ENCODE results near the gene CDK14. TPM values are rescaled to one million over a fixed set of nuclear protein-coding genes. Genes with fewer than 3 reads are reported as not detected.

CDK14 gene
- total RNA-seq, 2 donors from 2014 or later = 8.7 to 13.4 TPM

DNA sequence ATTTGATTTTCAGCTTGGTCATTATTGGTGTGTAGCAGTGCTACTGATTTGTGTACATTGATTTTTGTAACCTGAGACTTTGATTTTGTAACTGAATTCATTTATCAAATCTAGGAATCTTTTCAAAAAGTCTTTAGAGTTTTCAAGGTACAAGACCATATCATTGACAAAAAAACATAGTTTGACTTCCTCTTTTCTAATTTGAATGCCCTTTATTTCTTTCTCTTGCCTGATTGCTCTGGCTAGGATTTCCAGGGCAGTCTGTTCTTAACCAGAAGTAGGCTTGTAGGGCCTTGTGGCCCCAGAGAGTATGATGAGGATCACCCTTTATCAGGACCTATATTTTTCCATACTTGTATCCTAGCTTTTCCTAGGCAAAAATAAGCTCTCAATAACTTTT, 433.6 kb downstream of the CDK14 start:
- DNase-seq = no peak
- no peak overlapping the region for H3K27ac Mint-ChIP-seq
- no peaks in the 10 kb centered on the region for H3K9me3 ChIP-seq (ENCODE audit: control insufficient read depth, low read length)
- H3K36me3 Mint-ChIP-seq (ENCODE audit: low read depth) = no peaks in the 10 kb centered on the region
- H3K36me3 ChIP-seq (ENCODE audit: control insufficient read depth, insufficient read depth, low read length) = no peaks in the 10 kb centered on the region
- H3K4me3 ChIP-seq (ENCODE audit: low read length) = no peak overlapping the region
- peaks cover 10% of the 10 kb centered on the region for H3K4me1 Mint-ChIP-seq
- H3K27ac ChIP-seq (ENCODE audit: low read depth, low read length) = no peak overlapping the region
- H3K9me3 Mint-ChIP-seq = peaks cover 2% of the 10 kb centered on the region
- no peaks in the 10 kb centered on the region for H3K4me1 ChIP-seq (ENCODE audit: control insufficient read depth, insufficient read depth, low read length)
- H3K9ac ChIP-seq (ENCODE audit: extremely low read depth, low read length, poor library complexity, severe bottlenecking) = no peak overlapping the region
- H3K27me3 ChIP-seq (ENCODE audit: control insufficient read depth, insufficient read depth, low read length, poor library complexity, severe bottlenecking) = no peaks in the 10 kb centered on the region
- TF ChIP-seq, protein P1, sequence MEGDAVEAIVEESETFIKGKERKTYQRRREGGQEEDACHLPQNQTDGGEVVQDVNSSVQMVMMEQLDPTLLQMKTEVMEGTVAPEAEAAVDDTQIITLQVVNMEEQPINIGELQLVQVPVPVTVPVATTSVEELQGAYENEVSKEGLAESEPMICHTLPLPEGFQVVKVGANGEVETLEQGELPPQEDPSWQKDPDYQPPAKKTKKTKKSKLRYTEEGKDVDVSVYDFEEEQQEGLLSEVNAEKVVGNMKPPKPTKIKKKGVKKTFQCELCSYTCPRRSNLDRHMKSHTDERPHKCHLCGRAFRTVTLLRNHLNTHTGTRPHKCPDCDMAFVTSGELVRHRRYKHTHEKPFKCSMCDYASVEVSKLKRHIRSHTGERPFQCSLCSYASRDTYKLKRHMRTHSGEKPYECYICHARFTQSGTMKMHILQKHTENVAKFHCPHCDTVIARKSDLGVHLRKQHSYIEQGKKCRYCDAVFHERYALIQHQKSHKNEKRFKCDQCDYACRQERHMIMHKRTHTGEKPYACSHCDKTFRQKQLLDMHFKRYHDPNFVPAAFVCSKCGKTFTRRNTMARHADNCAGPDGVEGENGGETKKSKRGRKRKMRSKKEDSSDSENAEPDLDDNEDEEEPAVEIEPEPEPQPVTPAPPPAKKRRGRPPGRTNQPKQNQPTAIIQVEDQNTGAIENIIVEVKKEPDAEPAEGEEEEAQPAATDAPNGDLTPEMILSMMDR (conservative IDR thresholded peaks at IDR 0.05) = no peak
- no peak overlapping the region for H3K4me3 Mint-ChIP-seq
- H3K27me3 Mint-ChIP-seq (ENCODE audit: insufficient read depth) = peaks cover 9% of the 10 kb centered on the region

DNA sequence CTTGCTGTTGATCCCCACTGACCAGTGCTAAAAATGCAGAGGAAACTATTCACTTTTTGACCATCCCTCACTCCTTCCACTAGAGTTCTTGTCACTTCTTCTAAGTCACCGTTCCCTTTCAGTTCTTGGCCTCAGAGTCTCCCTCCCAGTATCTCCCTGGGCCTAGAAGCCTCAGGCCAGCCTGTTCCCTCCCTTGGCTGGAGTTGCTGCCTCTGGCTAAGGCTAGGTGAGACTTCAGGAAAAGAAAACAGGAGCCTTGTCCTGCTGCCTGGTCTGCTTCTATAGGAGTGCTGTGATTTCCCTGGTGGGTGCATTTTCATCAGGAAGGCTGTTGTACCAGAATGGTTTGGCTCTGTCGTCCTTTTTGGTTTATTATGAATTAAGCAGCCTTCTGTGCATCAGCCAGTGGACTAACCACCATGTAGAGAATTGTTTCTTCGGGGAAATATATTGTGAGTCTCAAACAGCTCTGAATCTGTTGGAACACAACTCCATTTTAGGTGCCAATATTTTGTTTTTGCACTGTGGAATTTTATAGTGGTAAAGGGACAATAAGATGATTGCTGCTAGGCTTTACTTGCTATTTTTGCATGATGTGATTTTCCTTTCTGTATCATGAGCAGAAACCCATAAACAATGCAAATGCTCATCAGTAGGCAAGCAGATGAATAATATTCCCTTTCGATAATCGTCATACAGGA, 434.7 kb downstream of the CDK14 start:
- no peaks in the 10 kb centered on the region for H3K9me3 ChIP-seq (ENCODE audit: control insufficient read depth, low read length)
- WGBS, 2 experiments (ENCODE audit: insufficient coverage in 1 of 2, insufficient read length in 1 of 2) = 74 to 79% methylated on average over 3 to 4 of the region's 5 CpGs
- Mint-ChIP-seq H3K4me3 (no peak overlapping the region), H3K9me3 (peaks cover 2% of the 10 kb centered on the region), H3K27me3 (ENCODE audit: insufficient read depth) (peaks cover 9% of the 10 kb centered on the region), H3K4me1 (peaks cover 10% of the 10 kb centered on the region), H3K27ac (peak overlapping the region; percentile 42), H3K36me3 (ENCODE audit: low read depth) (no peaks in the 10 kb centered on the region)
- TF ChIP-seq, protein P1 (conservative IDR thresholded peaks at IDR 0.05) = no peak
- H3K9ac ChIP-seq (ENCODE audit: extremely low read depth, low read length, poor library complexity, severe bottlenecking) = no peak overlapping the region
- DNase-seq = peak; percentile 67
- H3K4me3 ChIP-seq (ENCODE audit: low read length) = no peak overlapping the region
- no peaks in the 10 kb centered on the region for H3K36me3 ChIP-seq (ENCODE audit: control insufficient read depth, insufficient read depth, low read length)
- no peaks in the 10 kb centered on the region for H3K4me1 ChIP-seq (ENCODE audit: control insufficient read depth, insufficient read depth, low read length)
- H3K27ac ChIP-seq (ENCODE audit: low read depth, low read length) = no peak overlapping the region
- no peaks in the 10 kb centered on the region for H3K27me3 ChIP-seq (ENCODE audit: control insufficient read depth, insufficient read depth, low read length, poor library complexity, severe bottlenecking)

DNA sequence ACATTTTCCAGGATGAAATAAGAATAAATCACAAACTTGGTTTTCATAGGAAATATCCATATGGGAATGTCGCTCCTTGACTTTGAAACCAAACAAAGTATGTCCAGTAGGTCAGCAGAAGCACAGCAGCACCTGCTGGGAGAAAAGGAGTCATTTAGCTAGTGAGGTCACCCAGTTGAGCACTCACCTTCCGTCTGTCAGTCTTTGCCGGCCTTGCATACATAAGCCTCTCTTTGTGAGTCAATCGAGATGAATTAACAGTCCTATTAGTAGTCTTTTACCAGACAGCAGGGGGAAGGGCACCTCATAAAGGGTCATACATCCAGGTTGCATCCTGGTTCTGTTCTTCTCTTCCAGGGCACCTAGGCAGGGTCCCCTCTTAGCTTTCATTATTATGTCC, 435.6 kb downstream of the CDK14 start:
- TF ChIP-seq, protein P1 (conservative IDR thresholded peaks at IDR 0.05) = peak; percentile 29
- no peak overlapping the region for H3K27ac Mint-ChIP-seq
- no peak overlapping the region for H3K4me3 Mint-ChIP-seq
- WGBS, 2 experiments (ENCODE audit: insufficient coverage in 1 of 2, insufficient read length in 1 of 2) = 59% methylated on average over 4 of the region's 4 CpGs
- H3K4me1 Mint-ChIP-seq = peaks cover 10% of the 10 kb centered on the region
- H3K36me3 Mint-ChIP-seq (ENCODE audit: low read depth) = no peaks in the 10 kb centered on the region
- Histone ChIP-seq H3K9ac (ENCODE audit: extremely low read depth, low read length, poor library complexity, severe bottlenecking) (no peak overlapping the region), H3K36me3 (ENCODE audit: control insufficient read depth, insufficient read depth, low read length) (no peaks in the 10 kb centered on the region), H3K27me3 (ENCODE audit: control insufficient read depth, insufficient read depth, low read length, poor library complexity, severe bottlenecking) (no peaks in the 10 kb centered on the region), H3K4me3 (ENCODE audit: low read length) (no peak overlapping the region), H3K27ac (ENCODE audit: low read depth, low read length) (no peak overlapping the region), H3K4me1 (ENCODE audit: control insufficient read depth, insufficient read depth, low read length) (no peaks in the 10 kb centered on the region), H3K9me3 (ENCODE audit: control insufficient read depth, low read length) (no peaks in the 10 kb centered on the region)
- peaks cover 9% of the 10 kb centered on the region for H3K27me3 Mint-ChIP-seq (ENCODE audit: insufficient read depth)
- peak; percentile 79 for DNase-seq
- H3K9me3 Mint-ChIP-seq = peaks cover 2% of the 10 kb centered on the region
